NCI-H748 treated with DMSO at 0.1 percent for 48 hours (cell line): ENCODE data around the gene BBIP1.

Experiments
- DNase-seq: peaks from one replicate; lab custom pipeline; 2025; lab: John Stamatoyannopoulos, UW

Gene BBIP1

GRCh38 chr10:110861930-110862649, 56.9 kb downstream of the BBIP1 start:
- DNase-seq: no peak

GRCh38 chr10:110861476-110861875, 57.5 kb downstream of the BBIP1 start:
- DNase-seq: no peak

GRCh38 chr10:110860576-110861241, 58.3 kb downstream of the BBIP1 start:
- DNase-seq: no peak

- DNase-seq: no peak
These were observed 59.0 kb downstream of the BBIP1 start for GRCh38 chr10:110859973-110860376.

GRCh38 chr10:110859206-110859972, 59.6 kb downstream of the BBIP1 start:
- no peak for DNase-seq

- DNase-seq: no peak
These were observed 60.6 kb downstream of the BBIP1 start for GRCh38 chr10:110858297-110858934.

GRCh38 chr10:110857265-110858171, 61.5 kb downstream of the BBIP1 start:
- DNase-seq: no peak

- no peak for DNase-seq
These were observed 64.9 kb downstream of the BBIP1 start for GRCh38 chr10:110853921-110854605.

- DNase-seq: no peak
These were observed 66.0 kb downstream of the BBIP1 start for GRCh38 chr10:110852947-110853346.

- no peak for DNase-seq
These were observed 66.6 kb downstream of the BBIP1 start for GRCh38 chr10:110852255-110852896.

- no peak for DNase-seq
These were observed 67.9 kb downstream of the BBIP1 start for GRCh38 chr10:110851020-110851612.

- no peak for DNase-seq
These were observed 68.9 kb downstream of the BBIP1 start for GRCh38 chr10:110850099-110850498.
